HepG2 (cell line): ENCODE results near the gene GPR17. TPM values are rescaled to one million over a fixed set of nuclear protein-coding genes. Genes with fewer than 3 reads are reported as not detected.

Source experiments
- AHDC1 ChIP-seq: sonication (generic); formaldehyde crosslinking; IDR thresholded peaks from 2 replicates; pipeline ENCODE4 v1.5.1; 2020; ENCODE audit warnings: mild to moderate bottlenecking, missing genetic modification reagents, borderline replicate concordance
- CBX5 ChIP-seq: sonication (generic); formaldehyde crosslinking; IDR thresholded peaks from 2 replicates; pipeline ENCODE4 v1.4.0; 2020; ENCODE audit warnings: missing genetic modification reagents, borderline replicate concordance
- KDM2A ChIP-seq: sonication (generic); formaldehyde crosslinking; IDR thresholded peaks from 2 replicates; pipeline ENCODE4 v1.4.0; 2020; ENCODE audit warnings: low read depth, missing genetic modification reagents, borderline replicate concordance
- MAX ChIP-seq: IDR thresholded peaks from 2 replicates; pipeline ENCODE4 v1.6.1; 2012; ENCODE audit warnings: inconsistent platforms
- NR2F6 ChIP-seq, 2 experiments: IDR thresholded peaks; 2 replicates each; pipeline ENCODE4 v1.6.1; 2016; ENCODE audit warnings: antibody characterized with exemption in 1 of 2, mild to moderate bottlenecking in 1 of 2
- SAFB2 ChIP-seq: sonication (generic); formaldehyde crosslinking; IDR thresholded peaks from 2 replicates; pipeline ENCODE4 v1.5.1; 2020; ENCODE audit warnings: missing genetic modification reagents, low read depth, mild to moderate bottlenecking, borderline replicate concordance
- SMAD3 ChIP-seq: sonication (generic); formaldehyde crosslinking; IDR thresholded peaks from 2 replicates; pipeline ENCODE4 v1.4.0; 2020; ENCODE audit warnings: missing genetic modification reagents
- TSC22D2 ChIP-seq: sonication (generic); formaldehyde crosslinking; IDR thresholded peaks from 2 replicates; pipeline ENCODE4 v1.5.1; 2020; ENCODE audit warnings: missing genetic modification reagents, mild to moderate bottlenecking, borderline replicate concordance
- ZBTB40 ChIP-seq, 2 experiments: fragments of 450-650 bp in 1 of 2; sonication (generic) in 1 of 2; formaldehyde crosslinking in 1 of 2; IDR thresholded peaks; 2 replicates each; pipeline versions ENCODE4 v1.6.1 to v1.8.0; 2016 to 2022; ENCODE audit warnings: antibody characterized with exemption in 1 of 2, mild to moderate bottlenecking in 1 of 2, missing genetic modification reagents in 1 of 2
- ZBTB49 ChIP-seq: sonication (generic); formaldehyde crosslinking; IDR thresholded peaks from 2 replicates; pipeline ENCODE4 v1.4.0; 2020; ENCODE audit warnings: missing genetic modification reagents, borderline replicate concordance
- ZNF510 ChIP-seq: sonication (generic); formaldehyde crosslinking; IDR thresholded peaks from 2 replicates; pipeline ENCODE4 v1.4.0; 2020; ENCODE audit warnings: low read depth, mild to moderate bottlenecking, missing genetic modification reagents
- ZNF891 ChIP-seq: sonication (generic); formaldehyde crosslinking; IDR thresholded peaks from 2 replicates; pipeline ENCODE4 v1.5.0; 2020; ENCODE audit warnings: mild to moderate bottlenecking, missing genetic modification reagents
- polyA plus RNA-seq, 8 experiments: library from polyadenylated mRNA; depleted of rRNA in 3 of 8; stranded (reverse) in 7 of 8; unstranded in 1 of 8; fragments of >200 nt; fragmentation: Illumina TruSeq in 4 of 8; extraction: Trizol in 4 of 8; gene quantifications; 2 replicates each; pipeline versions ENCODE4 v1.2.1 to v1.2.3, GENCODE V29; 2011 to 2016; ENCODE audit warnings: low read depth in 4 of 8, missing spikeins in 1 of 8, mixed read lengths in 1 of 8; ENCODE audit not compliant: insufficient read depth in 1 of 8
- total RNA-seq, 5 experiments: library from RNA; depleted of rRNA; stranded (reverse); fragments of >200 nt; fragmentation: Illumina TruSeq; extraction: Trizol; gene quantifications; 2 replicates each; pipeline ENCODE4 v1.2.3, GENCODE V29; 2016; ENCODE audit warnings: low read depth in 1 of 5

The GPR17 gene
- total and polyA plus RNA-seq, 2 of the 13 experiments (the other 11 are each of a cell fraction or from before 2014, with no cell fraction given): not detected

GRCh38 chr2:127649684-127650040 is 3.7 kb downstream of the GPR17 start (continued):
- TF ChIP-seq ZBTB40 (IDR thresholded peaks at IDR 0.05): no peak
- no peak for TF ChIP-seq ZBTB40 (CRISPR knock-in tag; IDR thresholded peaks at IDR 0.05)
- TF ChIP-seq ZNF891 (CRISPR knock-in tag): no peak
- TF ChIP-seq NR2F6 (IDR thresholded peaks at IDR 0.05): no peak
- no peak for TF ChIP-seq NR2F6 (CRISPR knock-in tag; IDR thresholded peaks at IDR 0.05)
- TF ChIP-seq TSC22D2 (CRISPR knock-in tag): 0 out of 2 replicates have a peak, but pooled peaks have one; percentile 21
- no peak for TF ChIP-seq CBX5
- TF ChIP-seq SAFB2 (CRISPR knock-in tag): no peak
- TF ChIP-seq AHDC1 (CRISPR knock-in tag): 0 out of 2 replicates have a peak, but pooled peaks have one; percentile 25
- TF ChIP-seq ZBTB49 (CRISPR knock-in tag): no peak
- peak; percentile 63 for TF ChIP-seq MAX
- TF ChIP-seq SMAD3: peak; percentile 80
- TF ChIP-seq KDM2A: peak; percentile 55; the same call in 1 of the 2 replicates
- TF ChIP-seq ZNF510: no peak
